ENCODE results near the gene CX3CL1.
"Not testable (repeated sequence)": the region's sequence is repeated elsewhere in the genome, so short reads cannot be mapped to it uniquely, and the experiment has no call there.

Gene CX3CL1

DNA sequence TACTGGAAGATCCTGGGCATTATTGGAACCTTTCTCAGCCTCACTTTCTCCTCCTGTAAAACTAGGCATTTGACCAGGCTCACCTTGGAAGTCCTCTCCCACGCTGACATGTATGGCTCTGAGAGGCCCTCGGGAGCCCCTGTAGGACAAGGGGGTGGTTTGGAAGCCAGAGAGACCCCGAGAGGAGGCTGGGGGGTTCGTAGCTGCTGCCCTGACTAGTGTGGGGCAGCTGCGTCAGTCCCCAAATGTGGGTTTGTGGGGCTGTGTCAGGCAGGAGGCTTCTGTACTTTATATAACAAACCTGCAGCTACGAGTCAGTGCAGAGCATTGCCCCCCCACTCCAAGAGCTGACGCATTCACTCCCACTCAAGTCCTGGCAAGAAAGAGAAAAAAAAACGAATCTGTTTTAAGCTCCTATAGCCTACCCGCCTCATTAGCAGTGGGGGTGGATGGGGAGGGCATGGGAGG, 1.8 kb downstream of the CX3CL1 start:
- Histone ChIP-seq H3K27ac (no peak overlapping the region), H3K9ac (ENCODE audit: insufficient read length) (no peak overlapping the region), H3K4me3 (no peak overlapping the region), H3K36me3 (ENCODE audit: insufficient read depth, low read length) (no peaks in the 10 kb centered on the region), H3K9me3 (ENCODE audit: low read depth, low read length) (no peaks in the 10 kb centered on the region)
- TF ChIP-seq FOXP2 (optimal IDR thresholded peaks at IDR 0.05; ENCODE audit: control extremely low read depth, extremely low read length, insufficient read depth) (no peak), POLR2AphosphoS5 (IDR thresholded peaks at IDR 0.05; ENCODE audit: borderline replicate concordance, low read depth, low read length) (no peak), EZH2 (IDR thresholded peaks at IDR 0.05) (no peak)
- no peak for DNase-seq (ENCODE audit: low read depth, low spot score)

DNA sequence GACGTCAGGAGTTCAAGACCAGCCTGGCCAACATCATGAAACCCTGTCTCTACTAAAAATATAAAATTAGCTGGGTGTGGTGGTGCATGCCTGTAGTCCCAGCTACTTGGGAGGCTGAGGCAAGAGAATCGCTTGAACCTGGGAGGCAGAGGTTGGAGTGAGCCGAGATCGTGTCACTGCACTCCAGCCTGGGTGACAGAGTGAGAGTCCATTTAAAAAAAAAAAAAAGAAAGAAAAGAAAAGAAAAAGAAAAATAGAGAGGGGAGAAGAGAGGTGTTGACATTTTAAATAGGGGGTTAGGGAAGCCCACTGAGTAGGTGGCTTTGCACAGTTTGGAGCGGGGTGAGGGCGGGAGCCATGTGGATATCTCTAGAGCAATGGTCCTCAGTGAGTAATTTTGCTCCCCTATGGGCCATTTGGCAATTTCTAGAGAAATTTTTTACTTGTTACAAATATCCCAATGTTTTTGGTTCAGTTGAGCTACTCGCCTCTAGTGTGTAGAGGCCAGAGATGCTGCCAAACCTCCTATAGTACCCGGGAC, 2.7 kb downstream of the CX3CL1 start:
- H3K9ac ChIP-seq (ENCODE audit: insufficient read length); H3K4me3 ChIP-seq; H3K36me3 ChIP-seq (ENCODE audit: insufficient read depth, low read length); H3K9me3 ChIP-seq (ENCODE audit: low read depth, low read length); DNase-seq (ENCODE audit: low read depth, low spot score); H3K27ac ChIP-seq: not testable (repeated sequence)

DNA sequence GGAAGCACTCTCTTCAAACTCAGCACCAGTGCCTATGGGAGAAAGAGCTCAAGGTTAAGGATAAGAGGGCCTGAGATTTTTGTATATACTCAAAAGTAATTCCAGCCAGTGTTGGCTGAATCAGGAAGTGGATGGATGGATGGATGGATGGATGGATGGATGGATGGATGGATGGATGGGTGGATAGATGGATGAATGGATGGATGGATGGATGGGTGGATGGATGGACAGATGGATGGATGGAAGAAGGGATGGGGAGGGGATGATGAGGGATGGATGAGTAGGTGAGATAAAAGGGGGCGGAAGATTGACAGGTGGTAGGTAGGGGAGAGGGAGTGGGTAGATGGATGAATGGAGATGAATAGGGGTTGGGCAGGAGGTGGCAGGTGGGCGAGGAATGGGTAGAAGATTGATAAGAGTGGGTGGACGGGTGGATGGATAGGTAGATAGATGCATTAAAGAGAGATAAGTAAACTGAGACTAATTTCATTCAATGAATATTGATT, 4.1 kb downstream of the CX3CL1 start:
- H3K36me3 ChIP-seq (ENCODE audit: insufficient read depth, low read length) = no peaks in the 10 kb centered on the region

DNA sequence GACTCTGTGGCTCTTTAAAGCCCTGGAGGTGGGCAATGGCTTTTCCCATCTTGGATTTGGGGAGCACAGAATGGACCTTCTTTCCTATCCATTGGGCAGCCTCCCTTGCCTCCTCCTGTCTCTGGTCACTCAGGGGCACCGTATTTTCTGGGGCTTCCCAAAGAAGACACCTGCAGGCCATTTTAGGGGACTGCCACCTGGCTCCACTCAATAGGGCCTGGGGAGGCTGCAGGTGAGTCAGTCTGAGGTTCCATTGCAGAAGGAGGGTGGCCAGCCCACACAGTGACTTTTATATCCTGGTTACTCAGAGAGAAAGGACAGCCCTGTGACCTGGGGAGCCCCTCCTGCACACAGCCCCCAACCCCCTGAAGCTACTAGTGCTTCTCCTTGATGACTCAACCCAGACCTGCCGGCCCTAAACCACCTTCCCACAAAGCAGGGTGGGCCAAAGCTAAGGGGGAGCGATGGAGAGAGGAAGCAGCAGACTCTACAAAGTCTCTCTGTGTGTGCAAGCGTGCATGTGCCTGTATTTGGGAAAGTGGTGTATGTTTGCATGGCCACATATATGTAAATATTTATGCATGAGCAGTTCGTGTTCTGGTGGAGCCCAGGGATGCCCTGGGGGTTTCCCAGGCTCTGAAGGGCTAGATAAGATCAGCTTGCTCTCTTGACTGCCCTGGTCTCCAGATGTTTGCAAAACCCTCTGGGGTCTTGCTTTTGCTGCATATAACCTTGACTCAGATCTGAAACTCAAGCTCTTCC, 5.0 kb downstream of the CX3CL1 start:
- DNase-seq (ENCODE audit: low read depth, low spot score) = no peak
- Histone ChIP-seq H3K9me3 (ENCODE audit: low read depth, low read length) (no peaks in the 10 kb centered on the region), H3K27ac (no peak overlapping the region), H3K9ac (ENCODE audit: insufficient read length) (no peak overlapping the region), H3K36me3 (ENCODE audit: insufficient read depth, low read length) (no peaks in the 10 kb centered on the region), H3K4me3 (no peak overlapping the region)
- no peak for TF ChIP-seq EZH2 (IDR thresholded peaks at IDR 0.05)
- no peak for TF ChIP-seq POLR2AphosphoS5 (IDR thresholded peaks at IDR 0.05; ENCODE audit: borderline replicate concordance, low read depth, low read length)
- TF ChIP-seq FOXP2 (optimal IDR thresholded peaks at IDR 0.05; ENCODE audit: control extremely low read depth, extremely low read length, insufficient read depth) = no peak

More for the DNA sequence above, 4.1 kb downstream of the CX3CL1 start:
- Histone ChIP-seq H3K27ac (no peak overlapping the region), H3K4me3 (no peak overlapping the region), H3K9ac (ENCODE audit: insufficient read length) (no peak overlapping the region), H3K9me3 (ENCODE audit: low read depth, low read length) (no peaks in the 10 kb centered on the region)
- no peak for DNase-seq (ENCODE audit: low read depth, low spot score)
- no peak for TF ChIP-seq FOXP2 (optimal IDR thresholded peaks at IDR 0.05; ENCODE audit: control extremely low read depth, extremely low read length, insufficient read depth)
- TF ChIP-seq EZH2 (IDR thresholded peaks at IDR 0.05) = no peak
- TF ChIP-seq POLR2AphosphoS5 (IDR thresholded peaks at IDR 0.05; ENCODE audit: borderline replicate concordance, low read depth, low read length) = no peak

DNA sequence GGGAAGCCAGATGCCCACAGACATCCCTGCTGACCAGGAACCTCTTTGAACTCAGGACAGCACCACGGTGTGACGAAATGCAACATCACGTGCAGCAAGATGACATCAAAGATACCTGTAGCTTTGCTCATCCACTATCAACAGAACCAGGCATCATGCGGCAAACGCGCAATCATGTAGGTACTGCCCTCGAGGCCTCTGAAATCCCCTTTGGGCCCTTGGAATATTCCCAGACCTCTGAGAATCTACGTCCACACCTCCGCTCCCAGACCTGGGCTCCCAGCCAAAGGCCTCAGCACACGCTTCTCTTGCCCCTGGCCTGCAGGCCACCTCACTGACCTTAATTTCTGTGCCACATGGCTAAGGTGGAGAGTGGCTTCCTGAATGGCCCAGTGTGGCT, 7.3 kb downstream of the CX3CL1 start:
- no peak overlapping the region for H3K4me3 ChIP-seq
- H3K9me3 ChIP-seq (ENCODE audit: low read depth, low read length) = no peaks in the 10 kb centered on the region
- DNase-seq (ENCODE audit: low read depth, low spot score) = no peak
- H3K9ac ChIP-seq (ENCODE audit: insufficient read length) = no peak overlapping the region
- H3K36me3 ChIP-seq (ENCODE audit: insufficient read depth, low read length) = no peaks in the 10 kb centered on the region
- TF ChIP-seq POLR2AphosphoS5 (IDR thresholded peaks at IDR 0.05; ENCODE audit: borderline replicate concordance, low read depth, low read length) = no peak
- no peak for TF ChIP-seq EZH2 (IDR thresholded peaks at IDR 0.05)
- TF ChIP-seq FOXP2 (optimal IDR thresholded peaks at IDR 0.05; ENCODE audit: control extremely low read depth, extremely low read length, insufficient read depth) = no peak
- H3K27ac ChIP-seq = no peak overlapping the region

DNA sequence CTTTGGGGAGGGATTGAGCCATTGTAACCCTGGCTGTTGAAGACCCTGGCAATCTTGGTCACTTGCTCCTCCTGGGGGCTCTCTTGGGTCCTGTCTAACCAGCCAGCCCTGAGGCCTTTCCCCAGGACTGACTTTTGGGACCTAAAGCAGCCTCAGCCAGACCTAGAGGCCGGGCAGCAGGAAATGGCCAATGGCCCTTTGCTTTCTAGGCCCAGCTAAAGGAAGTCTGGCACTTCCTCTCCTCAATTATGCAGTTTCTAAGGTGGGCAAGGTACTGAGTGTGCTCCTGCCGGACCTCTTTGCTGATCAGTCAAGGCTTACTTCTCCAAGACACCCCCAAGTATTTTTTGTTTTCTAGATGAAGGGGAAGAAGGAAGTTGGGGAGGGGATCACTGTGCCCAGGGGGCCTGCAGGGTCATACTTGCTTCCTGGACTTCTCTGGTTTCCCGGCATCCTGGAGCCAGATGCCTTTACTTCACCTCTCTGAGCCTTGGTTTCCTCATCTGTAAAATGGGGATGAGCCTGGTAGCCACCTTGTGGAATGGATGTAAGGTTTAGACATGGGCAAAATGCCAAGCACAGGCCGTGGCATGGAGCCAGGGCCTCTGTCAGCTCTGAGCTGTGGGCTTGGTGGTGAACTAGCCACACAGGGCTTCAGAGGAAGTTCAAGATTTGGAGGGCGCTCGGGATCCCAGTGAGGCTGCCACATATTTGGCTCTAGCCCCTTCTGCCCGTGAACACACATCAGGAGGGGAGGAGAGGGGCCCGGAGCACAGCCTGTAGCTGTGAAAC, 8.6 kb downstream of the CX3CL1 start:
- H3K27ac ChIP-seq = no peak overlapping the region
- no peak overlapping the region for H3K4me3 ChIP-seq
- H3K9me3 ChIP-seq (ENCODE audit: low read depth, low read length) = no peaks in the 10 kb centered on the region
- TF ChIP-seq POLR2AphosphoS5 (IDR thresholded peaks at IDR 0.05; ENCODE audit: borderline replicate concordance, low read depth, low read length) = no peak
- TF ChIP-seq EZH2 (IDR thresholded peaks at IDR 0.05) = no peak
- TF ChIP-seq FOXP2 (optimal IDR thresholded peaks at IDR 0.05; ENCODE audit: control extremely low read depth, extremely low read length, insufficient read depth) = no peak
- no peak overlapping the region for H3K9ac ChIP-seq (ENCODE audit: insufficient read length)
- no peaks in the 10 kb centered on the region for H3K36me3 ChIP-seq (ENCODE audit: insufficient read depth, low read length)
- no peak for DNase-seq (ENCODE audit: low read depth, low spot score)

DNA sequence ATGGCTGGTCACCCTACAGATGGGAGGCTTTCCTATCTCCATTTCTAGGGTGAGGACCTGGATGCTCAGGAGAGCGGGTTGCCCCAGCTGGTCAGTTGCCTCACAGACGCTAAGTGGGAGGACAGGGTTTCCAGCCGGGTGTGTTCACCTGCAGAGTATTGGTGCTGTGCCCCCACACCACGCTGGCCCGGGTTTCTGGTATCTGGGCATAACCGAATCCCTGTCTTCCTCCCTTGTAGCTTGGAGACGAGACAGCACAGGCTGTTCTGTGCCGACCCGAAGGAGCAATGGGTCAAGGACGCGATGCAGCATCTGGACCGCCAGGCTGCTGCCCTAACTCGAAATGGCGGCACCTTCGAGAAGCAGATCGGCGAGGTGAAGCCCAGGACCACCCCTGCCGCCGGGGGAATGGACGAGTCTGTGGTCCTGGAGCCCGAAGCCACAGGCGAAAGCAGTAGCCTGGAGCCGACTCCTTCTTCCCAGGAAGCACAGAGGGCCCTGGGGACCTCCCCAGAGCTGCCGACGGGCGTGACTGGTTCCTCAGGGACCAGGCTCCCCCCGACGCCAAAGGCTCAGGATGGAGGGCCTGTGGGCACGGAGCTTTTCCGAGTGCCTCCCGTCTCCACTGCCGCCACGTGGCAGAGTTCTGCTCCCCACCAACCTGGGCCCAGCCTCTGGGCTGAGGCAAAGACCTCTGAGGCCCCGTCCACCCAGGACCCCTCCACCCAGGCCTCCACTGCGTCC, 9.7 kb downstream of the CX3CL1 start:
- Histone ChIP-seq H3K9me3 (ENCODE audit: low read depth, low read length) (no peaks in the 10 kb centered on the region), H3K27ac (no peak overlapping the region), H3K4me3 (no peak overlapping the region), H3K9ac (ENCODE audit: insufficient read length) (no peak overlapping the region), H3K36me3 (ENCODE audit: insufficient read depth, low read length) (no peaks in the 10 kb centered on the region)
- DNase-seq (ENCODE audit: low read depth, low spot score) = no peak
- TF ChIP-seq FOXP2 (optimal IDR thresholded peaks at IDR 0.05; ENCODE audit: control extremely low read depth, extremely low read length, insufficient read depth) (no peak), EZH2 (IDR thresholded peaks at IDR 0.05) (no peak), POLR2AphosphoS5 (IDR thresholded peaks at IDR 0.05; ENCODE audit: borderline replicate concordance, low read depth, low read length) (no peak)

Measured in SK-N-MC (cell line).